Measurements from ENCODE around the gene PRSS58. TPM values are rescaled to one million over a fixed set of nuclear protein-coding genes. Genes with fewer than 3 reads are reported as not detected.

PRSS58 gene
- total and polyA plus RNA-seq, 2 donors from 2014 or later, result not detected

GRCh38 chr7:142299237-142299781 is 41.5 kb upstream of the PRSS58 start:
- H3K4me1 ChIP-seq (ENCODE audit: control insufficient read depth in 2 of 3, insufficient read depth in 2 of 3, low read depth in 1 of 3, low read length in 3 of 3), result no peaks in the 10 kb centered on the region
- H3K27ac ChIP-seq (ENCODE audit: low read depth in 2 of 2, low read length in 2 of 2), result no peak overlapping the region
- no peaks in the 10 kb centered on the region for H3K27me3 ChIP-seq (ENCODE audit: control insufficient read depth, insufficient read depth, low read length)
- no peak overlapping the region for H3K4me3 ChIP-seq (ENCODE audit: low read length in 3 of 3)
- DNase-seq (peak in 1 of 5 donors; percentile 7), FAIRE-seq (no peak)
- no peak overlapping the region for H3K9ac ChIP-seq (ENCODE audit: low read length in 3 of 3)
- intact Hi-C loops (cut with DNase I), result no loop called here
- H3K36me3 ChIP-seq (ENCODE audit: control insufficient read depth in 2 of 3, insufficient read depth in 3 of 3, low read length in 3 of 3), result no peaks in the 10 kb centered on the region
- no peak for TF ChIP-seq CTCF (IDR thresholded peaks at IDR 0.05; ENCODE audit: borderline replicate concordance, extremely low read depth, insufficient read depth)
- H3K9me3 ChIP-seq (ENCODE audit: control insufficient read depth in 2 of 3, insufficient read depth in 1 of 3, low read length in 3 of 3), result no peaks in the 10 kb centered on the region

- FAIRE-seq (no peak), DNase-seq (no peak)
- Histone ChIP-seq H3K27ac (ENCODE audit: low read depth in 2 of 2, low read length in 2 of 2) (no peak overlapping the region), H3K36me3 (ENCODE audit: control insufficient read depth in 2 of 3, insufficient read depth in 3 of 3, low read length in 3 of 3) (no peaks in the 10 kb centered on the region), H3K9me3 (ENCODE audit: control insufficient read depth in 2 of 3, insufficient read depth in 1 of 3, low read length in 3 of 3) (no peaks in the 10 kb centered on the region), H3K27me3 (ENCODE audit: control insufficient read depth, insufficient read depth, low read length) (no peaks in the 10 kb centered on the region), H3K4me1 (ENCODE audit: control insufficient read depth in 2 of 3, insufficient read depth in 2 of 3, low read depth in 1 of 3, low read length in 3 of 3) (no peaks in the 10 kb centered on the region), H3K9ac (ENCODE audit: low read length in 3 of 3) (no peak overlapping the region), H3K4me3 (ENCODE audit: low read length in 3 of 3) (no peak overlapping the region)
- TF ChIP-seq CTCF (IDR thresholded peaks at IDR 0.05; ENCODE audit: borderline replicate concordance, extremely low read depth, insufficient read depth), result no peak
- intact Hi-C loops (cut with DNase I), result no loop called here
Observed at GRCh38 chr7:142298627-142299026, 40.8 kb upstream of the PRSS58 start.

- intact Hi-C loops (cut with DNase I), result no loop called here
- FAIRE-seq (no peak), DNase-seq (no peak)
- no peaks in the 10 kb centered on the region for H3K27me3 ChIP-seq (ENCODE audit: control insufficient read depth, insufficient read depth, low read length)
- no peaks in the 10 kb centered on the region for H3K4me1 ChIP-seq (ENCODE audit: control insufficient read depth in 2 of 3, insufficient read depth in 2 of 3, low read depth in 1 of 3, low read length in 3 of 3)
- peak; percentile 17 for TF ChIP-seq CTCF (IDR thresholded peaks at IDR 0.05; ENCODE audit: borderline replicate concordance, extremely low read depth, insufficient read depth)
- no peak overlapping the region for H3K9ac ChIP-seq (ENCODE audit: low read length in 3 of 3)
- H3K4me3 ChIP-seq (ENCODE audit: low read length in 3 of 3), result no peak overlapping the region
- no peaks in the 10 kb centered on the region for H3K9me3 ChIP-seq (ENCODE audit: control insufficient read depth in 2 of 3, insufficient read depth in 1 of 3, low read length in 3 of 3)
- no peaks in the 10 kb centered on the region for H3K36me3 ChIP-seq (ENCODE audit: control insufficient read depth in 2 of 3, insufficient read depth in 3 of 3, low read length in 3 of 3)
- no peak overlapping the region for H3K27ac ChIP-seq (ENCODE audit: low read depth in 2 of 2, low read length in 2 of 2)
Observed at GRCh38 chr7:142298009-142298408, 40.2 kb upstream of the PRSS58 start.

GRCh38 chr7:142280263-142280662 is 22.4 kb upstream of the PRSS58 start:
- no peak for TF ChIP-seq CTCF (IDR thresholded peaks at IDR 0.05; ENCODE audit: borderline replicate concordance, extremely low read depth, insufficient read depth)
- no peak for DNase-seq
- no peak overlapping the region for H3K4me3 ChIP-seq (ENCODE audit: low read length in 3 of 3)
- FAIRE-seq, result no peak
- no peak overlapping the region for H3K27ac ChIP-seq (ENCODE audit: low read depth in 2 of 2, low read length in 2 of 2)
- no peak overlapping the region for H3K9ac ChIP-seq (ENCODE audit: low read length in 3 of 3)
- intact Hi-C loops (cut with DNase I), result no loop called here
- no peaks in the 10 kb centered on the region for H3K27me3 ChIP-seq (ENCODE audit: control insufficient read depth, insufficient read depth, low read length)
- H3K4me1 ChIP-seq (ENCODE audit: control insufficient read depth in 2 of 3, insufficient read depth in 2 of 3, low read depth in 1 of 3, low read length in 3 of 3), result no peaks in the 10 kb centered on the region
- no peaks in the 10 kb centered on the region for H3K36me3 ChIP-seq (ENCODE audit: control insufficient read depth in 2 of 3, insufficient read depth in 3 of 3, low read length in 3 of 3)
- peaks cover 0 to 5% (median 5%) of the 10 kb centered on the region in 3 donors for H3K9me3 ChIP-seq (ENCODE audit: control insufficient read depth in 2 of 3, insufficient read depth in 1 of 3, low read length in 3 of 3)

All from kidney (tissue), 14 donors.